Brain microvascular endothelial cell (primary cell): ENCODE results near the gene CFAP97D1.

Experiments
- DNase-seq: peaks from one replicate; pipeline ENCODE4 v3.0.0-alpha.2; 2020
- H3K27ac ChIP-seq: fragments of 250-450 bp; sonication (Bioruptor Pico); 2 replicates; pipeline ENCODE4 v1.5.1; 2020; ENCODE audit warnings: mild to moderate bottlenecking, moderate library complexity
- H3K27me3 ChIP-seq: fragments of 250-450 bp; sonication (Bioruptor Pico); replicated peaks from 2 replicates; pipeline ENCODE4 v1.5.1; 2020; ENCODE audit warnings: mild to moderate bottlenecking
- H3K36me3 ChIP-seq: fragments of 250-450 bp; sonication (Bioruptor Pico); replicated peaks from 2 replicates; pipeline ENCODE4 v1.5.1; 2020; ENCODE audit warnings: mild to moderate bottlenecking
- H3K4me3 ChIP-seq: 2 replicates; pipeline ENCODE4 v1.5.1; 2011; ENCODE audit warnings: low read depth, mild to moderate bottlenecking, control low read depth, low read length, moderate library complexity
- in situ Hi-C: cut with HindIII; loops from 2 replicates; pipeline ENCODE4 v1.10.0; 2017; ENCODE audit warnings: low sequenced_read_pairs, low pct_ligation_motif_present
- TF ChIP-seq, protein P1 (sequence below): IDR thresholded peaks from 2 replicates; pipeline ENCODE4 v1.5.1; 2011; ENCODE audit warnings: low read depth, mild to moderate bottlenecking, moderate library complexity, low read length, control low read depth, inconsistent platforms; ENCODE audit errors: missing control alignments

CFAP97D1 gene

DNA sequence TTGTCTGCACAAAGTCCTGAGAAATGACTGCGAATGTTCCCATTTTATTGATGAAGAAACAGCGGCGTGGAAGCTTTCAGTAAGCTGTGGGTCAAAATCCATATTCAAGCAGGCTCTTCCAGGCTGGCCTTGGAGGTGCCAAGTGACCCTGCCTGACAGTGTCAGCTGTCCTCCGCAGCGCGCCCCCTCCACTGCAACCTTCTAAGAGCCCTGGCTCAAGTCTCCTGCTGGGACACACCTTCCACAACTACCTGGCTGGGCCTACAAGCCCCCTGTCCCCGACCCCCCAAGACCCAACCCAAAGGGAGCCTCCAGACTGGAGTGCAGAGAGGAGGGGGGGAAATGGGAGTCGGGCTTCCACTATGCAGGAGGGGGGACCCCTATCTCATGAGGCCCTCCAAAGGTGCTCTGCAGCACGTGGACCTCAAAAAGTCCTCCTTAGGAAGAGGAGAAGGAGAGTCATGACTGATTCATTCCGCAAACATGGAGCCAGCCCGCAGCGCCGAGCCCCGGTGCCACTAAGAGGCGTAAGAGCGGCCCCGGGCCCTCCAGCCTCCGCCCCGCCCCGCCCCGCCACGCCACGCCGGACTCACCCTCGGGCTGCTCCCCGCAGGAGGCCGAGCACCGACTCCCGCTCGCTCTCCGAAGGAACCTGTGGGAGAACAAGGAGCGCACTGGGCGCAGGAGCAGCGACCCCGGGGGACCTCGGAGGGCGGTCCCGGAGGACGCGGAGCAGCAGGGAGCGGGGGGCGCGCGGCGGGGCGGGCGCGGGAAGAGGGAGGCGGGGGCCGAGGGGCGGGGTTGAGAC lies 52.1 kb downstream of the CFAP97D1 start:
- TF ChIP-seq, protein P1, sequence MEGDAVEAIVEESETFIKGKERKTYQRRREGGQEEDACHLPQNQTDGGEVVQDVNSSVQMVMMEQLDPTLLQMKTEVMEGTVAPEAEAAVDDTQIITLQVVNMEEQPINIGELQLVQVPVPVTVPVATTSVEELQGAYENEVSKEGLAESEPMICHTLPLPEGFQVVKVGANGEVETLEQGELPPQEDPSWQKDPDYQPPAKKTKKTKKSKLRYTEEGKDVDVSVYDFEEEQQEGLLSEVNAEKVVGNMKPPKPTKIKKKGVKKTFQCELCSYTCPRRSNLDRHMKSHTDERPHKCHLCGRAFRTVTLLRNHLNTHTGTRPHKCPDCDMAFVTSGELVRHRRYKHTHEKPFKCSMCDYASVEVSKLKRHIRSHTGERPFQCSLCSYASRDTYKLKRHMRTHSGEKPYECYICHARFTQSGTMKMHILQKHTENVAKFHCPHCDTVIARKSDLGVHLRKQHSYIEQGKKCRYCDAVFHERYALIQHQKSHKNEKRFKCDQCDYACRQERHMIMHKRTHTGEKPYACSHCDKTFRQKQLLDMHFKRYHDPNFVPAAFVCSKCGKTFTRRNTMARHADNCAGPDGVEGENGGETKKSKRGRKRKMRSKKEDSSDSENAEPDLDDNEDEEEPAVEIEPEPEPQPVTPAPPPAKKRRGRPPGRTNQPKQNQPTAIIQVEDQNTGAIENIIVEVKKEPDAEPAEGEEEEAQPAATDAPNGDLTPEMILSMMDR, result no peak
- in situ Hi-C loops, result no loop called here
- Histone ChIP-seq H3K36me3 (peaks cover 36% of the 10 kb centered on the region), H3K27ac (peak overlapping the region; percentile 31), H3K27me3 (no peaks in the 10 kb centered on the region), H3K4me3 (peak overlapping the region; percentile 63)
- peak; percentile 67 for DNase-seq

DNA sequence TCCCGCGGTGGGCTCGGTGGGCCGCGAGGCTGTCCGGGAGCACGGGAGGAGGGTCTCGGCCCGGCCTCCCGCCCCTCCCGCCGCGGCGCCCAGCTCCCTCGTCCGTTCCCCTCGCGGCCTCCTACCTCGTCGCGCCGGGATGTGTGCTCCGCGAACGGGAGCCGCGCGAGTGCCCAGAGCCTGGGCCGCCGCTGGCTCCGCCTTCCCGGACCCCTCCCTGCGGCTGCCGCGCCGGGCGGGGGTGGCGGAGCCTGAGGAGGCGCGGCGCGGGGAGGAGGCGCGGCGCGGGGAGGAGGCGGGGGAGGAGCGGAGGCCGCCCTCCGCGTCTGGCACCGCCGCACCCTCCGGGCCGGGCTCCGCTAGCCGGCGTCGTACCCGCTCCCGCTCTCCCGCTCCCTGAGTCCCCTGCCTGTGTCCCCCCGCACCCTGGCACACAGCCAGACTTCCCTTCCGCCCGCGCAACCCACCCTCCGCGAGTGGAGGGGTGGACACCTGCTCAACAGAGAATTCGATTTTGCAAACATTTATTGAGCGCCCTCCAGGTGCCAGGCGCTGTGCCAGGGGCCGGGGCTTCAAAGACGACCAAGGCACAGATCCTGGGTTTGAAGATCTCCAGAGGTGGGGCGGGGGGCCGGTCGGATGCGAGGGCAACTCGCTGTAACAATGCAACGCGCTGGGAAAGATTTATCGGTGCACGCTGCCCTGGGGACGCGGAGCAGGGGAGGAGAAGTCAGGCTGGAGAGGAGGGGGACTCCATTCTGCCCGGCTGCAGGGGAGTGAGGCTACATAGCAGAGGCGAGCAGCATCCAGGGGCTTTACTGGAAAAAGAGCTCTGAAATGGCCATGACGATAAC lies 53.0 kb downstream of the CFAP97D1 start, which contains the start of gene MPP3:
MPP3 (minus strand) TSS at position 171 of the 854 bp plus-strand sequence. CDS start 1,240 bp downstream, outside the sequence.
- TF ChIP-seq, protein P1, result no peak
- peak; percentile 28 for DNase-seq
- Histone ChIP-seq H3K27ac (peak within 1 kb of the TSS; percentile 31), H3K4me3 (peak within 1 kb of the TSS; percentile 63), H3K36me3 (peaks cover 29% of the 10 kb centered on the region), H3K27me3 (no peaks in the 10 kb centered on the region)
- in situ Hi-C loops, result no loop called here

DNA sequence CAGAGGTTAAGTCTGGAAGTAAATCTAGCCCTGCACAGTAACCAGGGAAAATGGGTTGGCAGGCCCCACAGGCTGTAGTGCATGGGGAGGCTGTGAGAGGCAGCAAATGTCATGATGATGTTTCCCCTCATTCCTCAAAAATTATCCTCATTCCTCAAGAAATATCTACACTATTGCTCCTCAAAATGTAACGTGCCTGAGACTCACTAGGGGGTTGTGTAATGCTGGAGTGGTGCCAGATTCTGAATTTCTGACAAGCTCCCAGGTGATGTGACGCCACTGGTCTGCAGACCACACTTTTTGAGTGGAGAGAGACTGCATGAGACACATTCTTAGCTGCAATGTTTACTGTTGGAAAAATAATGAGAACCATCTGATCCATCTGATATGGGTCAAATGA lies 53.9 kb downstream of the CFAP97D1 start:
- H3K27ac ChIP-seq, result no peak overlapping the region
- no peak overlapping the region for H3K4me3 ChIP-seq
- TF ChIP-seq, protein P1, result no peak
- peaks cover 20% of the 10 kb centered on the region for H3K36me3 ChIP-seq
- in situ Hi-C loops, result no loop called here
- peak; percentile 15 for DNase-seq
- no peaks in the 10 kb centered on the region for H3K27me3 ChIP-seq
